PC-9 (cell line): ENCODE measurements around the gene AKAP11. TPM values are rescaled to one million over a fixed set of nuclear protein-coding genes. Genes with fewer than 3 reads are reported as not detected.

Source experiments
- BruUV-seq: library from RNA; stranded (reverse); fragments of 400-500 nt; replicated peaks from 2 replicates; lab custom pipeline; 2021; lab: Mats Ljungman, UMichigan
- CTCF ChIA-PET: fragments of 300-600 bp; sonication (Branson Sonifier 250); formaldehyde crosslinking; loops from one replicate; lab custom pipeline; 2022; ENCODE audit warnings: antibody characterized with exemption; lab: Charles Lee
- POLR2A ChIA-PET: fragments of 300-600 bp; sonication (Branson Sonifier 250); formaldehyde crosslinking; loops from one replicate; lab custom pipeline; 2022; ENCODE audit warnings: antibody characterized with exemption; ENCODE audit not compliant: unreplicated experiment; lab: Charles Lee
- DNase-seq, 2 experiments: peaks; one replicate each; pipeline versions ENCODE4 v3.0.0 to v3.0.0-alpha.2; 2015 to 2022; ENCODE audit warnings: mixed read lengths in 1 of 2
- H2AFZ ChIP-seq: fragments of 200-600 bp; sonication (generic); 2 replicates; pipeline ENCODE4 v1.8.1; 2017; ENCODE audit warnings: antibody characterized with exemption
- H3F3A ChIP-seq: fragments of 200-600 bp; sonication (generic); 2 replicates; pipeline ENCODE4 v1.8.1; 2017; ENCODE audit warnings: antibody characterized with exemption, mild to moderate bottlenecking, low read depth; ENCODE audit not compliant: insufficient read depth
- H3K27ac ChIP-seq: fragments of 200-600 bp; sonication (generic); 2 replicates; pipeline ENCODE4 v1.6.1; 2016; ENCODE audit warnings: mixed run types
- H3K27me3 ChIP-seq: fragments of 200-600 bp; sonication (generic); 2 replicates; pipeline ENCODE4 v1.6.1; 2016; ENCODE audit warnings: low read depth, mixed run types; ENCODE audit not compliant: insufficient read depth
- H3K36me3 ChIP-seq: fragments of 200-600 bp; sonication (generic); 2 replicates; pipeline ENCODE4 v1.6.1; 2016; ENCODE audit warnings: low read depth, mixed run types
- H3K4me1 ChIP-seq: fragments of 200-600 bp; sonication (generic); replicated peaks from 2 replicates; pipeline ENCODE4 v1.6.1; 2016; ENCODE audit warnings: mixed run types; ENCODE audit not compliant: insufficient read depth
- H3K4me2 ChIP-seq: fragments of 200-600 bp; sonication (generic); 2 replicates; pipeline ENCODE4 v1.6.1; 2017; ENCODE audit warnings: mixed run types
- H3K4me3 ChIP-seq: fragments of 200-600 bp; sonication (generic); 2 replicates; pipeline ENCODE4 v1.6.1; 2016; ENCODE audit warnings: mixed run types
- H3K79me2 ChIP-seq: fragments of 200-600 bp; sonication (generic); 2 replicates; pipeline ENCODE4 v1.6.1; 2017; ENCODE audit warnings: low read depth, mixed run types
- H3K9me2 ChIP-seq: fragments of 200-600 bp; sonication (generic); 2 replicates; pipeline ENCODE4 v1.8.1; 2017; ENCODE audit warnings: mild to moderate bottlenecking; ENCODE audit not compliant: insufficient read depth
- H3K9me3 ChIP-seq: fragments of 200-600 bp; sonication (generic); 2 replicates; pipeline ENCODE4 v1.8.1; 2016; ENCODE audit warnings: low read depth; ENCODE audit not compliant: insufficient read depth
- H4K20me1 ChIP-seq: fragments of 200-600 bp; sonication (generic); 2 replicates; pipeline ENCODE4 v1.8.1; 2017; ENCODE audit not compliant: insufficient read depth
- CTCF ChIP-seq: fragments of 200-600 bp; sonication (generic); conservative IDR thresholded peaks from 2 replicates; pipeline ENCODE4 v1.6.1; 2017; ENCODE audit warnings: mixed run types, antibody characterized with exemption, mild to moderate bottlenecking, moderate library complexity
- EZH2 ChIP-seq: fragments of 200-600 bp; sonication (generic); IDR thresholded peaks from 2 replicates; pipeline ENCODE4 v1.8.0; 2017; ENCODE audit warnings: antibody characterized with exemption, low read depth
- intact Hi-C: fragments of 100-400 bp; cut with micrococcal nuclease; formaldehyde crosslinking; loops from one replicate; pipeline ENCODE4 v1.10.0; 2022; ENCODE audit not compliant: unreplicated experiment
- total RNA-seq: library from RNA; stranded (reverse); gene quantifications from 2 replicates; pipeline ENCODE4 v1.2.3, GENCODE V29; 2021

Gene AKAP11
- total RNA-seq, 1 experiment from 2014 or later = 15.9 TPM

GRCh38 chr13:42369071-42369797 is 97.3 kb downstream of the AKAP11 start:
- intact Hi-C loops = no loop called here
- H3K27ac ChIP-seq = no peak overlapping the region
- no peak overlapping the region for H3K4me2 ChIP-seq
- no peaks in the 10 kb centered on the region for H3K9me3 ChIP-seq
- no peak overlapping the region for H3K4me3 ChIP-seq
- DNase-seq = no peak
- H3K27me3 ChIP-seq = no peaks in the 10 kb centered on the region
- no peaks in the 10 kb centered on the region for H3K36me3 ChIP-seq
- ChIA-PET POLR2A (no interaction called here), CTCF (no interaction called here)
- no TSS peak for BruUV-seq
- no peak overlapping the region for H2AFZ ChIP-seq
- no peaks in the 10 kb centered on the region for H4K20me1 ChIP-seq
- H3K9me2 ChIP-seq = no peaks in the 10 kb centered on the region
- no peaks in the 10 kb centered on the region for H3F3A ChIP-seq
- no peaks in the 10 kb centered on the region for H3K79me2 ChIP-seq
- TF ChIP-seq EZH2 (no peak), CTCF (no peak)
- no peaks in the 10 kb centered on the region for H3K4me1 ChIP-seq

- no peak for DNase-seq
- H4K20me1 ChIP-seq = no peaks in the 10 kb centered on the region
- ChIA-PET POLR2A (no interaction called here), CTCF (no interaction called here)
- intact Hi-C loops = no loop called here
- no peaks in the 10 kb centered on the region for H3K27me3 ChIP-seq
- H2AFZ ChIP-seq = no peak overlapping the region
- no TSS peak for BruUV-seq
- no peaks in the 10 kb centered on the region for H3K9me3 ChIP-seq
- no peak for TF ChIP-seq CTCF
- no peak for TF ChIP-seq EZH2
- no peaks in the 10 kb centered on the region for H3K79me2 ChIP-seq
- no peaks in the 10 kb centered on the region for H3F3A ChIP-seq
- no peak overlapping the region for H3K4me3 ChIP-seq
- no peaks in the 10 kb centered on the region for H3K9me2 ChIP-seq
- H3K4me1 ChIP-seq = no peaks in the 10 kb centered on the region
- H3K36me3 ChIP-seq = no peaks in the 10 kb centered on the region
- H3K27ac ChIP-seq = no peak overlapping the region
- no peak overlapping the region for H3K4me2 ChIP-seq
Observed at GRCh38 chr13:42370229-42370628, 98.3 kb downstream of the AKAP11 start.

Other genes with a start within 250 kb of the AKAP11 start
- 9.3 and 10.9 TPM in 2 replicates for gene DGKH, start 223.5 kb upstream of the AKAP11 start, total RNA-seq